NB4 (cell line): ENCODE results near the gene COBL.

Experiments used
- CTCF ChIP-seq: IDR thresholded peaks from one replicate; pipeline ENCODE4 v1.5.1; 2012; ENCODE audit warnings: low read depth, low read length
- MAX ChIP-seq: IDR thresholded peaks from 2 replicates; pipeline ENCODE4 v1.6.1; 2011; ENCODE audit warnings: low read depth, low read length
- MYC ChIP-seq: IDR thresholded peaks from 2 replicates; pipeline ENCODE4 v1.6.1; 2011; ENCODE audit warnings: low read depth, low read length
- POLR2A ChIP-seq: IDR thresholded peaks from 2 replicates; pipeline ENCODE4 v1.6.1; 2011; ENCODE audit warnings: mild to moderate bottlenecking; ENCODE audit not compliant: insufficient read length; ENCODE audit errors: extremely low read depth

GRCh38 chr7:51329696-51330263 is 13.2 kb upstream of the COBL start:
- no peak for TF ChIP-seq CTCF
- TF ChIP-seq MYC: no peak
- no peak for TF ChIP-seq POLR2A
- TF ChIP-seq MAX: no peak
